Ovary (tissue), 9 donors: Measurements from ENCODE around the gene PYGO2. TPM values are rescaled to one million over a fixed set of nuclear protein-coding genes. Genes with fewer than 3 reads are reported as not detected.

Experiments used
- DNase-seq, 5 donors: peaks; one replicate each; pipeline ENCODE4 v3.0.0-alpha.2; 2019 to 2020
- H3K27ac ChIP-seq, 2 donors: fragments of 200-600 bp; one replicate each; pipeline versions ENCODE4 v1.5.1 to v1.8.0; 2019 to 2022
- H3K27me3 ChIP-seq: fragments of 200-600 bp; one replicate; pipeline ENCODE4 v1.8.0; 2022
- H3K36me3 ChIP-seq: fragments of 200-600 bp; sonication (generic); one replicate; pipeline ENCODE4 v1.5.1; 2019
- H3K4me1 ChIP-seq: one replicate; pipeline ENCODE4 v1.8.1; 2013; ENCODE audit warnings: mild to moderate bottlenecking, moderate library complexity; ENCODE audit not compliant: insufficient read depth
- H3K4me3 ChIP-seq: fragments of 200-600 bp; sonication (generic); one replicate; pipeline ENCODE4 v1.5.1; 2017
- H3K9me3 ChIP-seq, 2 donors: fragments of 200-600 bp in 1 of 2; sonication (generic) in 1 of 2; one replicate each; pipeline versions ENCODE4 v1.5.1 to v1.8.1; 2013 to 2019; ENCODE audit warnings: mild to moderate bottlenecking in 1 of 2, moderate library complexity in 1 of 2
- CTCF ChIP-seq, 3 donors: fragments of 450-650 bp in 2 of 3; fragments of 200-600 bp in 1 of 3; IDR thresholded peaks; one replicate each; pipeline versions ENCODE4 v1.5.1 to v1.8.0; 2016 to 2022; ENCODE audit warnings: antibody characterized with exemption in 3 of 3, mild to moderate bottlenecking in 1 of 3
- EP300 ChIP-seq: sonication (generic); formaldehyde crosslinking; IDR thresholded peaks from one replicate; pipeline ENCODE4 v1.6.1; 2017; ENCODE audit warnings: antibody characterized with exemption
- POLR2A ChIP-seq: fragments of 450-650 bp; IDR thresholded peaks from one replicate; pipeline ENCODE4 v1.6.1; 2017; ENCODE audit warnings: antibody characterized with exemption, mild to moderate bottlenecking, moderate library complexity
- WGBS, 3 donors: extraction: QIAGEN DNeasy Blood & Tissue Kit in 1 of 3; methylation state at CpG; one replicate each; pipeline versions ENCODE4 v1.1.5 to v1.1.7; 2013 to 2017; 5-methylcytosine and 5-hydroxymethylcytosine counted together
- intact Hi-C, 4 donors: fragments of 100-400 bp; cut with DNase I; formaldehyde crosslinking; loops; one replicate each; pipeline versions ENCODE4 v1.11.0 to v1.15.1; 2022 to 2023
- polyA plus RNA-seq, 2 donors: library from polyadenylated mRNA; stranded (reverse); fragments of 200-250 nt in 1 of 2; fragments of 350-450 nt in 1 of 2; fragmentation: Illumina TruSeq in 1 of 2; extraction: RNeasy Lipid Tissue Mini Kit (QIAGEN cat#74804) in 1 of 2; gene quantifications; one replicate each; pipeline ENCODE4 v1.2.3, GENCODE V29; 2013 to 2014
- total RNA-seq, 7 donors: library from RNA; depleted of rRNA in 2 of 7; stranded (reverse); fragments of >200 nt in 2 of 7; fragmentation: NEBNext Ultra II Directional in 3 of 7; extraction: Animal tissue kit (Norgen Biotek cat#: 25700) in 3 of 7; gene quantifications; one replicate each; pipeline versions ENCODE4 v1.1.0 to v1.2.4, GENCODE V29; 2016 to 2023
- donor health status: DM: no; HTN: no; CAD: no; lungs with moderate emphysema.
- donor health status: DM: no; HTN: no; CAD: no.
- donor health status: Bipolar disorder and iron deficiency.
- donor health status: DM: yes; HTN: yes; CAD: no.
- donor health status: DM: no; HTN: no; CAD: no.
- donor health status: DM: yes; HTN: yes; CAD: no.

The PYGO2 gene
- total and polyA plus RNA-seq, 9 donors: 17.2 to 53.0 (median 35.2) TPM

GRCh38 chr1:154951901-154952657, 9.5 kb downstream of the PYGO2 start:
- peak in 2 of 5 donors; percentile 50 to 60 for DNase-seq
- Histone ChIP-seq H3K36me3 (no peaks in the 10 kb centered on the region), H3K9me3 (no peaks in the 10 kb centered on the region), H3K4me1 (peaks cover 38% of the 10 kb centered on the region), H3K4me3 (no peak overlapping the region), H3K27ac (peak overlapping the region in 1 of 2 donors; percentile 53), H3K27me3 (no peaks in the 10 kb centered on the region)
- TF ChIP-seq CTCF (IDR thresholded peaks at IDR 0.05) (no peak), POLR2A (no peak), EP300 (no peak)
- WGBS, 3 donors: 50 to 67% (median 53%) methylated on average over 15 of the region's 15 CpGs
- intact Hi-C loops: loop anchor here in 1 of 4 donors (5.0 kb wide), 1 partner anchor 100 kb away; the partner anchor contains the start of gene ADAM15

- no peaks in the 10 kb centered on the region for H3K9me3 ChIP-seq
- H3K36me3 ChIP-seq: no peaks in the 10 kb centered on the region
- intact Hi-C loops: no loop called here
- TF ChIP-seq POLR2A (no peak), EP300 (no peak), CTCF (IDR thresholded peaks at IDR 0.05) (no peak)
- DNase-seq: no peak
- no peak overlapping the region for H3K27ac ChIP-seq
- 90 to 96% (median 93%) methylated on average over 11 of the region's 11 CpGs for WGBS, 3 donors
- no peaks in the 10 kb centered on the region for H3K27me3 ChIP-seq
- no peak overlapping the region for H3K4me3 ChIP-seq
- H3K4me1 ChIP-seq: peaks cover 15% of the 10 kb centered on the region
These were observed 13.5 kb downstream of the PYGO2 start for GRCh38 chr1:154948079-154948478.

GRCh38 chr1:154945962-154946850, 15.4 kb downstream of the PYGO2 start:
- intact Hi-C loops: no loop called here
- Histone ChIP-seq H3K4me3 (no peak overlapping the region), H3K27me3 (no peaks in the 10 kb centered on the region), H3K36me3 (no peaks in the 10 kb centered on the region), H3K27ac (no peak overlapping the region), H3K4me1 (peaks cover 17% of the 10 kb centered on the region), H3K9me3 (no peaks in the 10 kb centered on the region)
- TF ChIP-seq POLR2A (no peak), CTCF (IDR thresholded peaks at IDR 0.05) (no peak), EP300 (no peak)
- DNase-seq: no peak
- 73 to 78% (median 77%) methylated on average over 17 of the region's 17 CpGs for WGBS, 3 donors

GRCh38 chr1:154945160-154945961, 16.2 kb downstream of the PYGO2 start:
- 77 to 84% (median 81%) methylated on average over 15 of the region's 15 CpGs for WGBS, 3 donors
- H3K4me3 ChIP-seq: no peak overlapping the region
- peak in 1 of 5 donors; percentile 38 for DNase-seq
- intact Hi-C loops: no loop called here
- H3K36me3 ChIP-seq: no peaks in the 10 kb centered on the region
- no peak for TF ChIP-seq CTCF (IDR thresholded peaks at IDR 0.05)
- TF ChIP-seq EP300: no peak
- TF ChIP-seq POLR2A: no peak
- peaks cover 18% of the 10 kb centered on the region for H3K4me1 ChIP-seq
- H3K9me3 ChIP-seq: no peaks in the 10 kb centered on the region
- H3K27me3 ChIP-seq: no peaks in the 10 kb centered on the region
- H3K27ac ChIP-seq: no peak overlapping the region
